NCI-H69 (cell line): ENCODE measurements around the gene SYT11.
"Not testable (repeated sequence)": the region's sequence is repeated elsewhere in the genome, so short reads cannot be mapped to it uniquely, and the experiment has no call there.

ENCODE experiments used
- DNase-seq: peaks from one replicate; lab custom pipeline; 2025; lab: John Stamatoyannopoulos, UW

Gene SYT11

GRCh38 chr1:155860970-155861510 is 1.7 kb downstream of the SYT11 start:
- DNase-seq, result peak; percentile 55

GRCh38 chr1:155861896-155862295 is 2.5 kb downstream of the SYT11 start:
- DNase-seq, result no peak

GRCh38 chr1:155864393-155864792 is 5.0 kb downstream of the SYT11 start:
- no peak for DNase-seq

DNA sequence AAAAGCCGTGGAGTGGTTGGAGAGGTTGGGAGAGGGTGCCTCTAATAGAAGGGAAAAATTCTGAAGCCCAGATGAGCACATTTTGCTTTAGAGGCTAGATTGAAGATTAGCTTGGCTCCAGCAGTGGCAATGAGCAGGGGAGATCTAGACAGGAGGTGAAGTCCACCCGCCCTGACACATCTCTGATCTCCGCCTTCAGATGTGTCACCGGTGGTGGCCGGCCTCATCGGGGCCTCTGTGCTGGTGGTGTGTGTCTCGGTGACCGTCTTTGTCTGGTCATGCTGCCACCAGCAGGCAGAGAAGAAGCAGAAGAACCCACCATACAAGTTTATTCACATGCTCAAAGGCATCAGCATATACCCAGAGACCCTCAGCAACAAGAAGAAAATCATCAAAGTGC is 8.4 kb downstream of the SYT11 start:
- DNase-seq, result no peak

- DNase-seq, result peak; percentile 93
These were observed 12.0 kb downstream of the SYT11 start for GRCh38 chr1:155871390-155871789.

DNA sequence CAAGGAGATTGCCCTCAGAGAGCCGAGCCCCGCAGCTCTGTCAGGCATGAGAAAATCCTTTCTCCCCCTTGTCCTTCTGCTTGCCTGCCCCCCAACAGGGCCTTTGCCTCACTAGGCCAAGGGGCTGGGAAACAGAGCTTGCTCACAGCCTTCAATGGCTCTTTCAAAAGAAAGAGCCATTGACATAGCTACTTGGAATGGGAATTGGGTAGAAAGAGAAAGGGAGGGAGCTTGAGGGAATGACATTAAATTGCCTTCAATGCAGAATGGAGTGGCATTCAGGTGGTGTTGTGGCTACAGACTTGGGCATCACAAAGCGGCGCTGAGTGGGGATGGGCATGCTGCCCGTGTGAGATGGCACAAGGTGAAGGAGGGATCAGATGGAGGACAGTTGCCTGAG is 13.2 kb downstream of the SYT11 start:
- no peak for DNase-seq

DNA sequence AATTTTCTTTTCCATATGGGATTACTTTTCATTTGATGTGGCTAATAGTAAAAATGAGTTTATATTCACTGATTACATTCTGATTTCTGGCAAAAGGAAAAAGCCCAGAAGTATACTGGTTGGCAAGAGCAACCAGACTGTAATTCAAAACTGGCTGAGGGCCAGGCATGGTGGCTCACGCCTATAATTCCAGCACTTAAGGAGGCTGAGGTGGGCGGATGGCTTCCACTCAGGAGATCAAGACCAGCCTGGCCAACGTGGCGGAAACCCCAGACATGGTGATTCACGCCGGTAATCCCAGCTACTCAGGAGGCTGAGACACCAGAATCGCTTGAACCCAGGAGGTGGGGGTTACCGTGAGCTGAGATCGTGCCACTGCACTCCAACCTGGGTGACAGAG is 14.5 kb downstream of the SYT11 start:
- DNase-seq, result peak; percentile 71

GRCh38 chr1:155877945-155878344 is 18.6 kb downstream of the SYT11 start:
- no peak for DNase-seq

DNA sequence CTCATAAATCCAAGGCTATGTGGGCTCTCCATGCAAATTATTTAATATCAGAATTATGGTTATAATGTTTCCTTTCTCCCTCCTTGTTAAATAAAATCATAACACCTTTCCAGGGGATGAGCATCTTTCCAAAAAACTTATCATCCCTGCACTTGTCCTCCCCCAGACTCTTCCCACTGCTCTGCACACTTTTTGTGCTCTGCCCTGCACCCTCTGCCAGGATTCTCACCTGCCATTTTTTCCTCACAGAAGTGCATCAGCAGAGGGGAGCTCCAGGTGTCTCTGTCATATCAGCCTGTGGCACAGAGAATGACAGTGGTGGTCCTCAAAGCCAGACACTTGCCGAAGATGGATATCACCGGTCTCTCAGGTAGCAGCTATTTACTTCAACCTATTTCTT is 20.9 kb downstream of the SYT11 start:
- DNase-seq, result no peak

DNA sequence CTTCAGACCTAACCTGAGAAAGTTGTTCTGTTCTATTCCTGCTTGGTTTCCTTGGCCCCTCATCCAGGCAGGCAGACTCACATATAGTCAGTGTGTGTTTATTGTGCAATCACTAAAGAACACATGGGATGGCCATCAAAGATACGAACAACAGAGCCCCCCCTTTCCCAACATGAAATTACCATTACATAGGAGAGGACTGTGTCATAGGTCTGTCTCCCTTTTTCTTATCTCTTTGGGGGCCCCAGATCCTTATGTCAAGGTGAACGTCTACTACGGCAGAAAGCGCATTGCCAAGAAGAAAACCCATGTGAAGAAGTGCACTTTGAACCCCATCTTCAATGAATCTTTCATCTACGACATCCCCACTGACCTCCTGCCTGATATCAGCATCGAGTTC is 21.6 kb downstream of the SYT11 start:
- no peak for DNase-seq

DNA sequence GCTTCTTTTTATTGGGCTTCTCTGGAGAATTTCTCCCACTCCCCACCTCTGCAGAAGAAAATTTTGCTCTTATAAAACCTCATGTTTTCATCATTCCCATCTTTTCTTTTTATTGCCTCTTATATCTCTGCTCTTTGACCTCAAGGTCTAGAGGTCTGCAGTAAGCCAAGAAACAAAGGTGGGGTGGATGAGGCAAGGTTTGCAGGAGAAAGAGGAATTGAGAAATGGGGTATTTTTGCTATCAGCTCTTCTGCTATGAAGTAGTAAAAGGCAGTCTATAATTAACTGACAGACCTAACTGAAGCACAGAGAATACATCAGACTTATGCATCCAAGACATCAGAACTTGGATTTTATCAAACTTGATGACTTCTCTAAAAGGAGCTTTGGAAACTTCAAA is 22.9 kb downstream of the SYT11 start:
- no peak for DNase-seq

DNA sequence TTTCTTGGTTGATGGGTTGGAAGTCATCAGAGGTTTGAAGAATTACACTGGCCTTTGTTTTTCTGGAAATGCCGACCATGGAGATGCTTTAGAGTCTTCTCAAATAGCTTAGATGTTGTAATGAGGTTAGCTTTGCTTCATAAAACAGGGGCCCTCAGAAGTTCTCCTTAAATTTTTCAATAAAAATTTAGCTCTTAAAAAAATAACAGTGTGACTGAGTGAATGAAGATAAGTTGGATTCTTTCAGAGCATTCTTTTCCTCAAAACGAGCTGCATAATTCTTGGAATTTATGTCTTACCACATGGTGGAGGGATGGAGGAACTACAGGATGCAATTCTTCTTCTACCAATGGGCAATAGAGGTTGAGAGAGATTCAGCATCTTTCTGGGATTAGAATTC is 23.4 kb downstream of the SYT11 start:
- no peak for DNase-seq

DNA sequence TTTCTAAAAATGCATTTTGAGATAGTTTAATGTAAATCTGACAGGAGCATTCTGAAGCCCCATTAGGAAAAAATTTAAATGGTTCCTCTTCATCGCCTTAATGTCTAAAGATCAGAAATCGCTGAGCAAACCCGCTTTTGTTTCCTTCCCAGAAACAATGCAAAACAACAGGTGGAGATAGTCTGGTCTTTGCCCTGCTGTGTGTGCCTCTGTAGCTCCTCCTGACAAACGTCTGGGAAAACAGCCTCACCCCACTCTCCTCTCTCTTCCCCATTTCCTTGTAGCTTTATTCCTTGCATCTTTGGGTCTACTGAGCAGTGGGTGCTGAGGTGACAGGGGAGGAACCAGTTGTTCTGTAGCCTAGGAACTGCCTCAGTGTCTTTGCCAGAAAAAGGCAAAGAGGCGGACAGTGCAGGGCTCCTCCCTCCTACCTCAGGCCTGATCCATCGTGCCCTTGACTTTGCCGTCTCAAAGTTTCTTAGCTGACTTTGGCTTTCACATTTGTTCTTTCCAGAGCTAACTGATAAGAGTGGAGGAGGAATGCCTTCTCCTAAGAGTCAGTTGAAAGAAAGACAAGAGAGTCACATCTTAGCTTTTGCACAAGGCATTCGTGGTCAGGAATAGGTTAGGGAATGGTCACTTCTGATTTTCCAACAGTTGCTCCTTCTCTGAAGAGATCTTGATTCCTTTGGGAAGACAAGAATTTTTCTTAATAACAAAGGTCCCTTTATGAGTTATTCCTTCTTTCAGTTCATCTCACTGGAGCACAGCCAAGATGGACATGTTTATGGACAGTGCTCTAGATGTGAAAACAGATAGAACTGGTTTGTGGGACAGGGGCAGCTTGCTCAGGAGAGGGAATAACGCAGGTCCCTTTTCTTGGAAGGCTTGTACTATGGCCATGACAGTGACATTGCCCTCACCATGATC is 24.9 kb downstream of the SYT11 start:
- no peak for DNase-seq

- no peak for DNase-seq
These were observed 25.6 kb downstream of the SYT11 start for GRCh38 chr1:155884982-155885381.

DNA sequence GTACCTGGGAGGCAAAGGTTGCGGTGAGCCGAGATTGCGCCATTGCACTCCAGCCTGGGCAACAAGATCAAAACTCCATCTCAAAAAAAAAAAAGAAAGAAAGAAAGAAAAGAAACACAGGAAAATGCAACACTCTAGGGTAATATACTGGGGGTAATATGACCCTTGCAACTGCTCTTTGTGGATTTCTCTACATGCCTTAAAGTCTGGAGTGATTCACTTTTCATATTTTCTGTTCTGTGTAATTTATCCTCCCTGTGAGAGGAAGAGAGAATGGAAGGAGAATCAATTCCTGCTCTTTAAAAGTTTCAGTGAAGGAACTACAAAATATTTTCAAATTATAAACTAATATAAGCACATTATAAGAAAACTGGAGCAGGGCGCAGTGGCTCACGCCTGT is 29.1 kb downstream of the SYT11 start:
- no peak for DNase-seq

- no peak for DNase-seq
These were observed 30.2 kb downstream of the SYT11 start for GRCh38 chr1:155889566-155889965.

DNA sequence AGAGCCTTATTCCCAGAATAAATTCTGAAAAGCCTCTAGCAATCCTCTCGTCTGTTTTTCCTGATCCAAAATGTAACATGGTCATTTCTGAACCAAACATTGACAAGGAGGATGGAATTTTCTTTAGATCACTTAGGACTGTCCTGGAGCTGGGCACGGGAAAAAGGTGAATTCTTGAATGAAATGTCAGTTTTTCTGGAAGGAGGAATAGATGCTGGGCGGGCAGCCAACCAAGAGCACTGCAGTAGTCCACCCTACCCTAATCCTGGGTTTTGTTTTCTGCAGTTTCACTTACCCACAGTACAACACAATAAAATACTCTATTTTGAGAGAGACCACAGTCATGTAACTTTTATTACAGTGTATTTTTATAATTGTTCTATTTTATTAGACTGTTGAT is 30.9 kb downstream of the SYT11 start:
- no peak for DNase-seq

GRCh38 chr1:155892796-155893195 is 33.4 kb downstream of the SYT11 start:
- DNase-seq, result no peak

GRCh38 chr1:155893389-155894142 is 34.2 kb downstream of the SYT11 start:
- no peak for DNase-seq

- DNase-seq, result not testable (repeated sequence)
These were observed 36.2 kb downstream of the SYT11 start for GRCh38 chr1:155895617-155896016.

DNA sequence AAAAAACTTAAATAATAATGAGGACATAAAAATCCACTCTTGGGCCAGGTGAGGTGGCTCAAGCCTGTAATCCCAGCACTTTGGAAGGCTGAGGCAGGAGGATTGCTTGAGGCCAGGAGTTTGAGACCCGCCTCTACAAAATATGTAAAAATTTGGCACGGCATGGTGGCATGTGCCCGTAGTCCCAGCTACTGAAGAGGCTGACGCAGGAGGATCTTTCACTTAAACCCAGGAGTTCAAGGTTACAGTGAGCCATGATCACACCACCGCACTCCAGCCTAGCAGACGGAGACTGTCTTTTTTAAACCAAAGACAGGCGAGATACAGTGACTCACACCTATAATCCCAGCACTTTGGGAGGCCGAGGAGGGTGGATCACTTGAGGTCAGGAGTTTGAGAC is 37.1 kb downstream of the SYT11 start:
- DNase-seq, result not testable (repeated sequence)

GRCh38 chr1:155897746-155898145 is 38.4 kb downstream of the SYT11 start:
- DNase-seq, result no peak

GRCh38 chr1:155898888-155899287 is 39.5 kb downstream of the SYT11 start:
- no peak for DNase-seq
